ENCODE results near the gene EHMT1.

DNA sequence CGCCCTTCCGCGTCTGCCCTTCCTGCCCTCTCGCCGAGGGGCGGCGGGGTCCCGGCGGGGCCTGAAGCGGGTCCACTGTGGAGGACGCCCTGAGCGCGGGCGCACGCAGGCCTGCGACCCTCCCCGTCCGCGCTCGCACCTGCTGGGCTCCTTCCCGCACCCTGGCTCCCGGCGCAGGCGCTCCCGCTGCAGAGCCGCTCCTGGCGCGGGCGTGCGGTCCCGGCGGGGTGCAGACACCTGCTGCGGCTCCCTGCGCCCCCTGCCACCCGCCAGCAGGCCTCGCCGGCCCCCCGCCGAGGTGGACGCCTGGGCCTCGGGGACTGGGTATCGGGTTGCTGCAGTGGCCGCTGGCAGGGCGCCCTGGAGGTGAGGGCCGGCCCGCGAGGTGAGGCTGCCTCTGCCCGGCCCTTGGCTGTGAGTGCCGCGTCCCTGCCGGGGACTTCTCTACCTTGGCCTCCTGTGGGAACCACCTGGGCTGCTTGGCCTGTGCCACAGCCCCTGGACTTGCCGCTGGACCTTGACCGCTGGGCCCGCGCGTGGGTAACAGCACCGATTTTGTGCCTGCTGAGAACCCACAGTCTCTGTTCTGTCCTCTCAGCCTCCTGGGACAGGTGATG is 12.7 kb upstream of the EHMT1 start:
- no peak for TF ChIP-seq YY1 (IDR thresholded peaks at IDR 0.05; ENCODE audit: low read depth)
- TF ChIP-seq RAD21 (IDR thresholded peaks at IDR 0.05; ENCODE audit: low read depth), result no peak
- TF ChIP-seq TEAD4 (IDR thresholded peaks at IDR 0.05), result peak; percentile 58; the same call in 1 of the 2 replicates
- TF ChIP-seq NFIC (IDR thresholded peaks at IDR 0.05), result peak; percentile 85
- no peak for TF ChIP-seq CEBPB (IDR thresholded peaks at IDR 0.05)
- TF ChIP-seq, protein P1, sequence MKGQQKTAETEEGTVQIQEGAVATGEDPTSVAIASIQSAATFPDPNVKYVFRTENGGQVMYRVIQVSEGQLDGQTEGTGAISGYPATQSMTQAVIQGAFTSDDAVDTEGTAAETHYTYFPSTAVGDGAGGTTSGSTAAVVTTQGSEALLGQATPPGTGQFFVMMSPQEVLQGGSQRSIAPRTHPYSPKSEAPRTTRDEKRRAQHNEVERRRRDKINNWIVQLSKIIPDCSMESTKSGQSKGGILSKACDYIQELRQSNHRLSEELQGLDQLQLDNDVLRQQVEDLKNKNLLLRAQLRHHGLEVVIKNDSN (IDR thresholded peaks at IDR 0.05), result no peak
- TF ChIP-seq REST (IDR thresholded peaks at IDR 0.05; ENCODE audit: low read depth), result 0 out of 2 replicates have a peak, but pooled peaks have one; percentile 10
- no peak for TF ChIP-seq CREB1 (IDR thresholded peaks at IDR 0.05; ENCODE audit: low read depth)
- TF ChIP-seq FOXM1 (IDR thresholded peaks at IDR 0.05; ENCODE audit: borderline replicate concordance, low read depth), result no peak
- peak; percentile 9; the same call in 1 of the 2 replicates for TF ChIP-seq EGR1 (IDR thresholded peaks at IDR 0.05)
- 0 out of 2 replicates have a peak, but pooled peaks have one; percentile 2 for TF ChIP-seq TAF1 (IDR thresholded peaks at IDR 0.05; ENCODE audit: low read depth)
- TF ChIP-seq, protein P2, sequence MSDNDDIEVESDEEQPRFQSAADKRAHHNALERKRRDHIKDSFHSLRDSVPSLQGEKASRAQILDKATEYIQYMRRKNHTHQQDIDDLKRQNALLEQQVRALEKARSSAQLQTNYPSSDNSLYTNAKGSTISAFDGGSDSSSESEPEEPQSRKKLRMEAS (IDR thresholded peaks at IDR 0.05), result peak; percentile 36; the same call in 1 of the 2 replicates
- peak; percentile 79 for TF ChIP-seq EP300 (IDR thresholded peaks at IDR 0.05; ENCODE audit: borderline replicate concordance)
